Measurements from ENCODE around the gene MTA1.

The MTA1 gene

DNA sequence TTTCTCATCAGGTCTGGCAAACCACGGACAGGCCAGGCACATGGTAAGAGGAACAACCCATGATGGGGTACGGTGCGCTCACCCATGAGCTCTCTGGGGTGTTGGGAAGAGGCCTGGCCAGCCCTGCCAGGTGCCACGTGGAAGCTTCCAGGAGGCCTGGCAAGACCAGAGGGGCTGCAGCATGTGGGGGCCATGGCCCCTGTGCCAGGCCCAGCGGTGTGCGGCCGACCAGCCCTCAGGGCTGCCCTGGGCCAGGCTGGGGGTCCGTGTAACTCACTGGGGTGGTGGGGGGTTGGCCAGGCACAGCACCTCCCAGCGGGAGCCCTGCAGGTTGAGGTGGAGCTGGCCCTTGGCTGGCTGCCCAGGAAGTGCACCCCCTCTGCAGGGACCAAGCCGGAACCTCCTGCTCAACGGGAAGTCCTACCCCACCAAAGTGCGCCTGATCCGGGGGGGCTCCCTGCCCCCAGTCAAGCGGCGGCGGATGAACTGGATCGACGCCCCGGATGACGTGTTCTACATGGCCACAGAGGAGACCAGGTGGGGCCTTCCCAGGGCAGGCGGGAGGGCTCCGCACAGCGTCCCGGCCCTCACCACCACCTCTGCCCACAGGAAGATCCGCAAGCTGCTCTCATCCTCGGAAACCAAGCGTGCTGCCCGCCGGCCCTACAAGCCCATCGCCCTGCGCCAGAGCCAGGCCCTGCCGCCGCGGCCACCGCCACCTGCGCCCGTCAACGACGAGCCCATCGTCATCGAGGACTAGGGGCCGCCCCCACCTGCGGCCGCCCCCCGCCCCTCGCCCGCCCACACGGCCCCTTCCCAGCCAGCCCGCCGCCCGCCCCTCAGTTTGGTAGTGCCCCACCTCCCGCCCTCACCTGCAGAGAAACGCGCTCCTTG is 50.1 kb downstream of the MTA1 start:
- H4K20me1 ChIP-seq (ENCODE audit: low read depth, low read length) = no peaks in the 10 kb centered on the region
- H3K9me2 ChIP-seq (replicated peaks; ENCODE audit: insufficient read depth, low read length) = no peaks in the 10 kb centered on the region
- no peaks in the 10 kb centered on the region for H3K79me2 ChIP-seq (ENCODE audit: insufficient read depth, low read length)
- H2AFZ ChIP-seq (ENCODE audit: low read depth, low read length, severe bottlenecking) = no peak overlapping the region
- H3K9me3 ChIP-seq (ENCODE audit: insufficient read depth, low read length) = no peaks in the 10 kb centered on the region
- H3K4me2 ChIP-seq (ENCODE audit: low read depth, low read length, poor library complexity, severe bottlenecking) = no peak overlapping the region
- no peak overlapping the region for H3K4me3 ChIP-seq (ENCODE audit: insufficient read depth, low read length, poor library complexity, severe bottlenecking)
- no peak overlapping the region for H3K27ac ChIP-seq (ENCODE audit: low read depth, low read length)
- peaks cover 5% of the 10 kb centered on the region for H3F3A ChIP-seq (ENCODE audit: insufficient read depth)
- H3K27me3 ChIP-seq (ENCODE audit: low read length) = no peaks in the 10 kb centered on the region
- no peaks in the 10 kb centered on the region for H3K36me3 ChIP-seq (ENCODE audit: low read length)
- H3K9ac ChIP-seq (ENCODE audit: low read length) = no peak overlapping the region
- no peak for TF ChIP-seq EZH2phosphoT487 (conservative IDR thresholded peaks at IDR 0.05; ENCODE audit: low read length)
- TF ChIP-seq CTCF (IDR thresholded peaks at IDR 0.05; ENCODE audit: insufficient read depth, low read length, poor library complexity, severe bottlenecking) = no peak

DNA sequence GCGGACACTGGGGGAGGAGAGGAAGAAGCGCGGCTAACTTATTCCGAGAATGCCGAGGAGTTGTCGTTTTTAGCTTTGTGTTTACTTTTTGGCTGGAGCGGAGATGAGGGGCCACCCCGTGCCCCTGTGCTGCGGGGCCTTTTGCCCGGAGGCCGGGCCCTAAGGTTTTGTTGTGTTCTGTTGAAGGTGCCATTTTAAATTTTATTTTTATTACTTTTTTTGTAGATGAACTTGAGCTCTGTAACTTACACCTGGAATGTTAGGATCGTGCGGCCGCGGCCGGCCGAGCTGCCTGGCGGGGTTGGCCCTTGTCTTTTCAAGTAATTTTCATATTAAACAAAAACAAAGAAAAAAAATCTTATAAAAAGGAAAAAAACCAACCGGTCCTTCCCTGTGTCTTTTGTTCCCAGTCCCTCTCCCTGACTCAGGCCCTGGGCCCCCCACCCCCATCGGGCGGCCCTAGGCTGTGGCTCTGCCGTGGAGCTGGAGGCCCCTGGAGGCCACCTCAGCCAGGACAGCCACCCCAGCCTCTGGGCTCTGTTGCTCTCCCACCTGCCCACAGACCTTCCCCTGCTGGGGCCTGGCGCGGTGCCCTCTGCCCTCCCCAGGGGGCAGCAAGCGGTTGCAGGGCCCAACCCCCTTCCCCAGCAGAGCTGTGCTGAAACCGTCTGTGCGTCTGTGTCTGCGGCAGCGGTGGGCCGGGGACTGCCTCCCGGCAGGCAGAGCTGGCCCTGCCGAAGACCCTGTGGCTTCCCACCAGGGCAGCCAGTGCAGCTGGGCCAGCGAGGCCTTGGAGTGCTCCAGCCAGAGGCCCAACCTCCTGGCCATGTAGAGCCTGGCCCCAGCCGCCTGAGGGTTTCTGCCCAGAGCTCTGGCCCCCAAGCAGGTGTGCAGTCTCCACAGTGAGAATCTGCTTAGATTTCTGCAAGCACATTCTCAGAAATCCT is 51.0 kb downstream of the MTA1 start:
- H3K27ac ChIP-seq (ENCODE audit: low read depth, low read length) = no peak overlapping the region

DNA sequence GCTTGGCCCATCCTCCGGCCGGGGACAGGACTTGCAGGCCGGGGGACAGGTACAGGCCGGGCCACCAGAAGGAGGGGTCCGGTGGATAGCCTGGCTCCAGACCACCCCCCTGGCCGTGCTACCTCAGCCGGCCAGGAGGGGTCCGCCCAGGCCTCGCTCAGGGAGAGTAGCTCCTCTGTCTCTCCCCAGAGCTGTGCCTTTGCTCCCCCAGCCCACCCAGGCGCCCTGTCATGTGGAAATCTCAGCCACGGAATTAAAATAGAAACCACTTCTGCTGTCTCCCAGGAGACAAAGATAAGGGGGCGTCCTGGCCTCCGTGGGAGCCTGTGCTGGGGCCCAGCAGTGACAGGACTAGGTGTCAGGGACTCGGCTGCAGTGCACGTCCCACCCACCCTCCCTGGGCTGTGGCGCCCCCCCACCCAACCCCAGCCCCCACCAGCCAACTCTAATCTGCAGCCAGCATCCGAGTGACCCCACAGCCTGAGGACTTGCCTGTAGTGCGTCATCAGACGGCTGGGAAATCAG is 51.7 kb downstream of the MTA1 start:
- H3K4me3 ChIP-seq (ENCODE audit: insufficient read depth, low read length, poor library complexity, severe bottlenecking) = no peak overlapping the region
- H3K4me2 ChIP-seq (ENCODE audit: low read depth, low read length, poor library complexity, severe bottlenecking) = no peak overlapping the region
- TF ChIP-seq CTCF (IDR thresholded peaks at IDR 0.05; ENCODE audit: insufficient read depth, low read length, poor library complexity, severe bottlenecking) (no peak), EZH2phosphoT487 (conservative IDR thresholded peaks at IDR 0.05; ENCODE audit: low read length) (no peak)
- H3K9ac ChIP-seq (ENCODE audit: low read length) = no peak overlapping the region
- H3K36me3 ChIP-seq (ENCODE audit: low read length) = no peaks in the 10 kb centered on the region
- H3F3A ChIP-seq (ENCODE audit: insufficient read depth) = peaks cover 5% of the 10 kb centered on the region
- H3K9me3 ChIP-seq (ENCODE audit: insufficient read depth, low read length) = no peaks in the 10 kb centered on the region
- H3K27me3 ChIP-seq (ENCODE audit: low read length) = no peaks in the 10 kb centered on the region
- no peak overlapping the region for H2AFZ ChIP-seq (ENCODE audit: low read depth, low read length, severe bottlenecking)
- H3K27ac ChIP-seq (ENCODE audit: low read depth, low read length) = no peak overlapping the region
- H4K20me1 ChIP-seq (ENCODE audit: low read depth, low read length) = no peaks in the 10 kb centered on the region
- H3K79me2 ChIP-seq (ENCODE audit: insufficient read depth, low read length) = no peaks in the 10 kb centered on the region
- H3K9me2 ChIP-seq (replicated peaks; ENCODE audit: insufficient read depth, low read length) = no peaks in the 10 kb centered on the region

More for the DNA sequence above, 51.0 kb downstream of the MTA1 start:
- H3K4me3 ChIP-seq (ENCODE audit: insufficient read depth, low read length, poor library complexity, severe bottlenecking) = no peak overlapping the region
- H3K36me3 ChIP-seq (ENCODE audit: low read length) = no peaks in the 10 kb centered on the region
- no peaks in the 10 kb centered on the region for H3K27me3 ChIP-seq (ENCODE audit: low read length)
- TF ChIP-seq EZH2phosphoT487 (conservative IDR thresholded peaks at IDR 0.05; ENCODE audit: low read length) = no peak
- no peak for TF ChIP-seq CTCF (IDR thresholded peaks at IDR 0.05; ENCODE audit: insufficient read depth, low read length, poor library complexity, severe bottlenecking)
- H2AFZ ChIP-seq (ENCODE audit: low read depth, low read length, severe bottlenecking) = no peak overlapping the region
- H3F3A ChIP-seq (ENCODE audit: insufficient read depth) = peaks cover 5% of the 10 kb centered on the region
- no peaks in the 10 kb centered on the region for H3K9me3 ChIP-seq (ENCODE audit: insufficient read depth, low read length)
- no peaks in the 10 kb centered on the region for H4K20me1 ChIP-seq (ENCODE audit: low read depth, low read length)
- no peaks in the 10 kb centered on the region for H3K79me2 ChIP-seq (ENCODE audit: insufficient read depth, low read length)
- no peaks in the 10 kb centered on the region for H3K9me2 ChIP-seq (replicated peaks; ENCODE audit: insufficient read depth, low read length)
- H3K4me2 ChIP-seq (ENCODE audit: low read depth, low read length, poor library complexity, severe bottlenecking) = no peak overlapping the region
- H3K9ac ChIP-seq (ENCODE audit: low read length) = no peak overlapping the region

Measured in SU-DHL-6 (cell line).